GM19328 (cell line): ENCODE measurements around the gene TCTN3.
"Not testable (repeated sequence)": the region's sequence is repeated elsewhere in the genome, so short reads cannot be mapped to it uniquely, and the experiment has no call there.

Experiments
- ATAC-seq: cut with Tn5 transposase; IDR thresholded peaks from one replicate; pipeline ENCODE4 v1.9.1; 2021; ENCODE audit warnings: mild to moderate bottlenecking, moderate library complexity; ENCODE audit not compliant: unreplicated experiment

TCTN3 gene

DNA sequence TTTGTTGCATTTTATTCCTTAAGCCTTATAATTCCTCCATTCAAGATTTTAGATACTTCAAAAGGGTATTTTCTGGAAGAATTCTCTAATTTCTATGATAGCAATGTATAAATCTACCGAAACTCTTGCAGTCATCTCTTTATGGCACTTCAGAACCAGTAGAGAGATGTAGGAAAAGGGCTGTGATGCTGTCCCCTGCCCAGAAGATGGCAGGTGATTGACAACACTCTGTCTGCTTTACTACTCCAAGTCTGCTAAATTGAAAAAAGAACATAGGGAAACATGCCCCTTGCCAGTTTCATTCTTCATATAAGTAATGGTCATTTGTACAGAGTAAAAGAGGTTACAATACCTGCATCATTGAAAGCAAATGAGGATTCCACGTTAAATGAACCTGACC lies 5.1 kb downstream of the TCTN3 start:
- ATAC-seq = no peak

DNA sequence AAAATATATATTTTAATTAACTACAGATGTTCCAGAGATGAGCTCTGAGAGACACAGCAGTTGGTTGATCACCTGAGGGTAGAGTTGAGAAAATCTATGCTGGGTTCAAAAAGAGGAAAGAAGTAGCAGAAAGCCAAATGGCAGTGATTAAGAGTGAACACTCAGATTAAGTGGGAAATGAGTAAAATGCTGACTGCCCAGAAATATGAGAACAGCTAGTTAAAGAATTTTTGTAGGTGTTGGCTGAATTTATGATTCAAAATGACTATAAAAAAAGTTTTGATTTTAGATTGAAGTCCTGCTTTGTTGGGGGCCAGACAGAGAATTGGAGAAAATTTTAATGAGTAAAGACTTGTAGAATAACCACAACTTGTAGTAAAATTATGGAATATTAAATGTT lies 9.8 kb downstream of the TCTN3 start:
- ATAC-seq = no peak

DNA sequence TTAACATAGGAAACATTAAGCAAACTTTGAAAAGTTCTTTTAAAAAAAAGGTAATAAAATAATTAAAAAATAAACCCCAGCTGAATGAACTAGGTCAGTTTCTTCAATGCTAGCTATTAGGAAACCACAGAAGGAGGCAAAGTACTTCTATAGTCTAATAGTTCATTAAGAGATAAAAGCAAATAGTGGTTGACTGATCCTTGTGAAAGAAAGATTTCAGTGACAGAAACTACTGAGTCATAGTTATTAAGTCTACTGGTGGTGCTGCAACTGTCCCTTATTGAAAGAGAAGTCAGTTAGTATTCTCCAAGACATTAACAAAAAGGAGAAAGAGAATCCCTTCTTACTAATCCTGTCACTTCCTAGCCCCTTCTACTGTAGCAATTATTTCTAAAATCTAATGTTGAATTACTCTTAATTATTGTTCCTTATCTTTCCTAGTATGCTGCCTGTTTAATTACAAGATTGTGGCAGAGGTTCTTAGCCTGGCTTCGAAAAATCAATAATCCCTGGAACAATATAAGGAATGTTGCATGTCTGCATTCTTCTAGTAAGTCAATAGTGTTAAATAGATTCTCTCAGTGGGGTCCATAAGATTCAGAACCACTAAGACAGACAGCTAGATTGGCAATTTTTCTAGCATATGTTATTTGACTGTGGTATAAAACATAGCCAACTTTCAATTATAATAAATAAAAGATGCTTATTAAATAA lies 18.2 kb downstream of the TCTN3 start:
- no peak for ATAC-seq

DNA sequence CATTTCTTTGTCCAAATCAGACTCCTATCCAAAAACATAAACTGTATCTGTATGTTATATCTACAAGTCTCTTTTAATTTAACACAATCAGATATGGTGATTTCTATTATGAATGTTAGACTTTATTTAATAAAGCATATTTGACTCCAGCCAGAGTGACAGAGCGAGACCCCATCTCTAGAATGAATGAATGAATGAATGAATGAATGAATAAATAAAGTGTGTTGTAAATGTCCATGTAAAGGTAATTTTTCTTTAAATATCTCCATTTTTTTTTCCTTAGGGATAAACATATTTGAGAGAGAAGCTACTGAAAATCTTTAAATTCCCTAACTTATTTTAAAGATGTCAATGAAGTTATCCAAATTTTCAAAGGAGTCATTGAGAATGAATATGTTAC lies 19.1 kb downstream of the TCTN3 start:
- ATAC-seq = no peak

DNA sequence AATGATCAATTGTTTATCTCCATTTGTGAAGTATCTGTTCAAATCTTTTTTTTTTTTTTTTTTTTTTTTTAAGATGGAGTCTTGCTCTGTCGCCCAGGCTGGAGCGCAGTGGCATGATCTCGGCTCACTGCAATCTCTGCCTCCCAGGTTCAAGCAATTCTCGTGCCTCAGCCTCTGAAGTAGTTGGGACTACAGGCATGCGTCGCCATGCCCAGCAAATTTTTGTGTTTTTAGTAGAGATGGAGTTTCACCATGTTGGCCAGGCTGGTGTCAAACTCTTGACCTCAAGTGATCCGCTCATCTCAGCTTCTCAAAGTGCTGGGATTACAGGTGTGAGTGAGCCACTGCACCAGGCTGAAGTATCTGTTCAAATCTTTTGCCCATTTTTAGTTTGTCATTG lies 21.1 kb downstream of the TCTN3 start:
- ATAC-seq = not testable (repeated sequence)

DNA sequence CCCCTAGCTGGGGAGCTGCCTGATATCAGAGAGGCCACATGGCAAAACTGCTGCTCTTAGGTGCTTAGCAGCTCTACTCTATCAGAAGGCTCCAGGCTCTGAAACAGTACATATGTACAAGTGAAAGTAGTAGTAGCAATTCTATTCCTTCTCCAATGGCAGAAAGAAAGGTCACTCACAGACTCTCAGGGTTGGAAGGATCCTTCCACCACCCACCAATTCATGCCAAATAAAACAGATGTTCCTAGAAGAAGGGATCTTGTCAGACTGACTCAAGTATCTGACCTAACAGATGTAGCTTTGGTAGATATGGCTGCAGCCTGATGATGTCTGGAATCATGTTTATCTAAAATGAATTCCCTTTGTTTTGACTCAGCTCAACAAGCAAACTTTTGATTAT lies 29.2 kb downstream of the TCTN3 start:
- no peak for ATAC-seq

DNA sequence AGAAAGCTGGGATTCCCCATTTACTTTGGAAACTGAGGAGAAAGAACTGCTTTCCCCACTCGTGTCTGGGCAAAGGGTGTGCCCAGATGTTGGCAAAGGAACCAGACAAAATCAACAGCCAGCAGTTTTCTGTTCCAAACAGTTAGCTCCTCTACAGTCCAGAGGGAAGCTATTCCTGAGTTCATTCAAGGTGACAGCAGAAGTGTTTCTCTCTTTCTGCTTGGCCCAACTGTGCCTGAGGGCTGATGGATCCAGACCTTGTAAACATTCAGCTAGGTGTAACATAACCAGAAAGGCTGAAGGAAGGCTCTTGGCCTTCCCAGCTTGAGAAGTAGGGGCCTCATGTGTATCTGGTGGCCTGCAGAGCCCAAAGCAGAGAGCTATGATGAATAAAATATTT lies 30.2 kb downstream of the TCTN3 start:
- no peak for ATAC-seq

DNA sequence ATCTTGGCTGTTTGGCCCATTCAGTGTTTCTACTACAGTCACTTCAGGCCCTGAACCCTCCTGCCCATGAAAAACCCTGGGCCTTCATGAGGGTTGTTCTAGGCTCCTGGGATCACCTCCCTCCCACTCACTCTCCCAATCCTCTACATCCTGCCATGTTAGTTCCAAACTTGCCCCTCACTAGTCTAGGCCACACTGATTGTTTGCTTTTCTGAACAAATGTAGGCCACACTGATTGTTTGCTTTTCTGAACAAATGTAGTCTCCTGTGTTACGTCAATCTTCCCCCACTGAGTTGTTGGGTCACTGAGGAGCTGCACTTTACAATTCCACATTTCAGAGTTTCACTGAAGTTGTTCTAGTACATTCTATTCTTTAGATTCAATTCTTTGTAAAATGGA lies 31.9 kb downstream of the TCTN3 start:
- ATAC-seq = no peak

DNA sequence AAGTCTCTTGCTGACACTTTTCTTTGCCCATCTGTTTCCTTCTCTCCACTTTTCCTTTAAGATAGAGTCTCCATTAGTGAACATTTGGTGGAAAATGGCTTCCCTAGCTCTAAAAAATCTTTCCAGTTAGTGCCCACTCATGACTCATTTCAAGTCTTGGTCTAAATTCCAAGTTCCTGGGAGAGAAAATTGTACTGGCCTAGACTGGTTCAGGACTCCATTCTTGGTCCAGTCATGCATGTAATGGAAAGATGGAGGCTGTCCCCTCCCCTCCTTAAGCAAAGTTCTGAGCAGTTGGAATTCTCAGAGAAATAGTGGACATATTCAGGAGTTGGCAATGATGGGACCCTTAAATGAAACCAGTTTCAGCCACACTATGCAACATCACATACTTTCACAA lies 33.4 kb downstream of the TCTN3 start:
- ATAC-seq = no peak

DNA sequence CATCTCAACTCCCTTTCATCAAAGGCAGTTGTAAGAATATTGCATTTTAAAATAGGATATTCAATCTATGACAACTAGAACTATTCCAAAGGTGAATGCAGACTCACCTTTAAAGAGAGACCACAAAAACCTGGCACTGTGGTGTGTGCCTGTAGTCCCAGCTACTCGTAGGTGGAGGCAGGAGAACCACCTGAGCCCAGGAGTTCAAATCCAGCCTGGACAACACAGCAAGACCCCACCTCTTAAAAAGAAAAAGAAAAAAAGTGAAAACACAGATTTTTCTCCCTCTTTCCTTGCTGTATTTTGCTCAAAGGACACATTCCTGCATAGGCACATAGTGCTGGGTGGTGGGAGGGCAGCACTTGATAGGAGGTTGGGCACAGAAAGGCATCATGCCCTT lies 36.5 kb downstream of the TCTN3 start:
- ATAC-seq = no peak

DNA sequence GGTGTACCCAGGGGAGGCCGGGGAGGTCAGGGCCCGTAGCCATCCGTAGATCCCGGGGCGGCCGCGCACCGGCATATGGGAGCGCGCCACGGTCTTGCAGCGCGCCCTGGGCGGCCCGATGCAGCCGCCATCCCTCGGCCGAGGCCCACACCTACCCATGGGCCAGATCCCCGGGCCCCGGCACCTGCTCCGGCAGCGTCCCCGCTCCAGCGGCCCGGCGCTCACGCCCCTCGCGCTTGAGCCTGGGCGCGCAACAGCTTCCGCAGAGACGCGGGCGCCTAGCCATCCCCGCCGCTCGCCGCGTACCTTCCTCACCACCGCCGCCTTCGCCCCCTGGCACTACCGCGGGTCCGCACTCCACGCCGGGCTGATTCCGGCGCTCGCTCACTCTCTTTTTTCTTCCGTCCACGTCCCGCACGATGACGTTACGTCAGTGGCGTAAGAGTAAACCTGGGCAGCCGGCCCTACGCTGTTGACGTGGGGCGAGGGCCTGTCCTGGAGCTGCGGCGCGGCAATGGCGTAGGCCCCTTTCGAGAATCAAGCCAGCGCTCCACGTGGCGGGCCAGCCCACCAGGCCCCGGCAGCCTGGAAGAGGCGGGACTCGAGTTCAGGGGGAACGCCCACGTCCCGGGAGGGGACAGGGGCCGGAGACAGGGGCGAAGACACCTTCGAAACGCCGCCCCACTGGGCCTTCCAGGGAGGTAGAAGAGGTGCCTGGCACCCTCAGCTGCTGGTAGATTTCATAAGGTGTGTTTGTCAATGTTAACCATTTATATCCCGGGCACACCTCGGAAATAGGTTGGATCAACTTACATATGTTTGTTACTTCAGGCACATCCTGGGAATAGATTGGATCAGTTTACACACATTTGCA lies 37.2 kb downstream of the TCTN3 start, which contains the start of gene ALDH18A1:
Gene ALDH18A1 (minus strand): TSS at position 421 of the 874 bp plus-strand sequence. CDS start 3,334 bp downstream, outside the sequence.
- ATAC-seq = peak; percentile 78

DNA sequence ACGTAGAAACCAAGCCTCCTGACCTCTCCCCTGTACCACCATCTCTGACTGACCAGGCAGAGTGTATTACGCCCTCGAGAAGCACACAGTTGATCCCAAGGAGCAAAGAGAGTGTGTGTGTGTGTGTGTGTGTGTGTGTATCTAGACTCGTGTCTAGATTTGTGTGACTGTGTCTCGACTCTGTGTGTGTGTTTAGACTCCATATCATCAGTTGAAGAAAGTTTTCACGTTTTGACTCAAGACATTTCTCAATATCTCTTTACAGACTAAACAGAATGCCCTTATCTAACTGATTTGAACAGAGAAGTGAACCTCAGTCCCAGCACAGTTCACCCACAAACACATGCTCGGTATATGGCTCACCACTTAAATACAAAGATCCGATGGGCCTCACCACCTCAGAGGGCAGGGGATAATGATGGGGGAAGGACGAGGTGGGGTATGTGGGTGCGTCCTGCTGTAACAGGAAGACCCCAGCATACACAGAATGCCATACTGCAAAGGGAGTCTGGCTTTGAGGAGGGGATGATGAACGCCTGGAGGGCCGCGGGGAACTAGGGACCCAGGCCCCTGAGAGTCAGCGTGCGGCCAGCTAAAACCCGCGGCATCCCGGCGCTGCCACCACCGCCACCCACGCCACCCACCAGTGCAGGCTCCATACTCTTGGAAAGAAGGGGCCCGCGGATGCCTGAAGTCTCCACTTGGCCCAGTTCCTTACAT lies 38.0 kb downstream of the TCTN3 start:
- peak; percentile 7 for ATAC-seq

DNA sequence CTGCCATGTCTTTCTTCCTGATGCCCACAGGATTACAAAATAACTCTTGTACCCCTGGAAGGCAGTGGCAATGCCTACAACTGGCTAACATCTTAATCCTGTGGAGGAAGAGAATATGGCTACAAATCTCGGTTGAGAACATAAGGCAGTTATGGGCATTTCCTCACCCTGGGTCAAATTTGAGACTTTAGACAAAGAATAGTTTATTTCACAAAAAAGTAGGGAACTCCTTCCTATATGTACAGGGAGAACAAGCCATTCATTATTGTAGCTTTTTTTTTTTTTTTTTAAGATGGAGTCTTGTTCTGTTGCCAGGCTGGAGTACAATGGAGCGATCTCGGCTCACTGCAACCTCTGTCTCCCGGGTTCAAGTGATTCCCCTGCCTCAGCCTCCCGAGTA lies 39.8 kb downstream of the TCTN3 start:
- ATAC-seq = no peak

DNA sequence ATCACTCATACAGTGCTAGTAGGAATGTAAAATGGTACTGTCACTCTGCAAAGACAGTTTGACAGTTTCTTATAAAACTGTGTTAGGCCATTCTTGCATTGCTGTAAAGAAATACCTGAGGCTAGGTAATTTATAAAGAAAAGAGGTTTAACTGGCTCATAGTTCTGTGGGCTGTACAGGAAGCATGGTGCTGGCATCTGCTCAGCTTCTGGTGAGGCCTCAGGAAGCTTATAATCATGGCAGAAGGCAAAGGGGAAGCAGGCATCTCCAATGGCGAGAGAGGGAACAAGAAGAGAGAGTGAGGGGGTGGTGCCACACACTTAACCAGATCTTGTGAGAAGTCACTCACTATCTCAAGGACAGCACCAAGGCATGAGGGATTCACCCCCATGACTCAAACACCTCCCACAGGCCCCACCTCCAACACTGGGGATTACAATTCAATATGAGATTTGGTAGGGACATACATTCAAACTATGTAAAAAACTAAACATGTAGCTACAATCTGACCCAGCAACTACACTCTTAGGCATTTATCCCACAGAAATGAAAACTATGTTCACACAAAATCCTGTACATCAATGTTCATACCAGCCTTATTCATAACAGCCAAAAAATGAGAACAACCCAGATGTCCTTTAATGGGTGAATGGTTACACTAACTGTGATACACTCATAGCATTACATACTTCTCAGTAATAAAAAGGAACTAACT lies 42.2 kb downstream of the TCTN3 start:
- no peak for ATAC-seq

DNA sequence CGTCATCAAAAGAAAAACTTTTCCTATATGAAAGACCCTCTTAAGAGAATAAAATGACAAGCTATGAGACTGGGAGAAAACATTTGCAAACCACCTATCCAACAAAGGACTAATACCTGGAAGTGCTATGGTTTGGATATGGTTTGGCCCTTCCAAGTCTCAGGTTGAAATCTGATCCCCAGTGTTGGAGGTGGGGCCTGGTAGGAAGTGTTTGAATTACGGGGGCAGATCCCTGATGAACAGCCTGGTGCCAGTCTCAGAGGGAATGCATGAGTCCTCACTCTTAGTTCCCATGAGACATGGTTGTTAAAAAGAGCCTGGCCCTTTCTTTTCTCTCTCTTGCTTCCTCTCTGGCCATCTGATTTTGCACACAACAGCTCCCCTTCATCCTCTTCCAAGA lies 43.5 kb downstream of the TCTN3 start:
- no peak for ATAC-seq

DNA sequence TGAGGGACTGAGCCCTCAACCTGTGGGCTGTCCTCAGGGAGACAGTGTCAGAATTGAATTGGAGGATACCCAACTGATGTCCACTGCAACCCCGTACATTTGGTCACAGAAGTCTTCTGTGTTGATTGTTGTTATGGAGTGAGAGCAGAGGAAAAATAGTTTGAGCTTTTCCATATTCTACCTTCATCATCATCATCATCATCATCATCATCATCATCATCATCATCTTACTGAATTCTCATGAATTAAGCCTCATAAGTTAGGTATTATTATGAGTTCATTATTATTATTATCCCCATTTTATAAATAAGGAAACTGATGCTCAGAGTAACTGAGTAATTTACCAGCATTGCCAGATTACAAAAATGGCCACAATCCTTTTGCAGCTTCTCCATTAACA lies 45.6 kb downstream of the TCTN3 start:
- no peak for ATAC-seq

DNA sequence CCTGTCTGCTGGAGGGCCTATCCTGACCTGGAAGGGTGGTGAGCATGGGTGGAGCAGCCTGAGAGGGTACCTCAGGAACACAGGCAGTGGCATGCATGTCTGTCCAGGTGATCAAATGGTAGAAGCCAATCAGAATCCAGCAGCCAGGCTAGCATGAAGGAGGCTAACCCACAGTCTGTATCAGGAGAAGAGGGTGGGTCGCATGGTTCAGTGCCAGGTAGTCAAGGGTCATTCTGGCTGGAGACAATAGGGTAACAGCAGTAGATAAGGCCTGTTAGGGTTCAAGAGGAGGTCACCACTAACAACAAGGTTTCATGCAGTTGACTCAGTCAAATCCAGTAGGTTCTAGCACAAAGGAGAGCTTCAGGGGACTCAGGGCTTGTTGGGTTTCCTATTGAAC lies 47.6 kb downstream of the TCTN3 start:
- no peak for ATAC-seq

DNA sequence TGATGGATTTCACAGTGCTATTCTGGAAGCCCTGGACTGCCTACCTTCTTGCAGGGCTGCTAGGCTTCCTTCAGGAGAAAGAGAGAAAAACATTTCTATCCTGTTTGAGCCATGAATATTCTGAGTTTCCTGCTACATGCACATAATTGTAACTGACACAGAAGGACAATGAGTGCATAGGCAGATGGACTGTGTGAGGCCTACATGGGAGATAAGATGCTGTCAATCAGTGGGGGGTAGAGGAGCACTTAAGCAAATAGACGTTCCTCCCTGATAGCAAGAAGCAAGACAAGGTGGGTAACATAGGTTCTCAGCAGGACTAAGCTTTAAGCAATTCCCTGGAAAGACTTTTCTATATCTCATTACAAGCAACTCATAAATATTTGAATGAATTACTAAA lies 48.8 kb downstream of the TCTN3 start:
- ATAC-seq = no peak

DNA sequence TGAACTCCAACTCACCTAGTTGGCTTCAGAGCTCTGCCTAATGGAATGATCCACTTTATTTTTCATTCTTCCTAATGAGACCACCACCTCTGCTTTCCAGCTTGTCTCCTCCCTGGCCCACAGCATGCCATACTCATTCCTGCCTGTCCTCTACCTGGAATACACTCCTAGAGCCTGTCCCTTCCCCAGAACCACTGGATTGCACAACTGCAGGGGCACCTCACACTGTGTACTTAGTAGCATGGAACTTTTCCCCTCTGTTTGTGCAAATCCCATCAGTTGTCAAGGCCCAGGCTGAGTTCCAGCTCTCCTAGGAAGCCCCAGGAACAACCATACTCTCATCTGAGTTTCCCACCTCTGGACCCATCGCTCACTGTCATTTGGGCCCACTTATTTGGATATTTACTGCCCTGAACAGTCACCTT lies 52.8 kb downstream of the TCTN3 start:
- no peak for ATAC-seq

DNA sequence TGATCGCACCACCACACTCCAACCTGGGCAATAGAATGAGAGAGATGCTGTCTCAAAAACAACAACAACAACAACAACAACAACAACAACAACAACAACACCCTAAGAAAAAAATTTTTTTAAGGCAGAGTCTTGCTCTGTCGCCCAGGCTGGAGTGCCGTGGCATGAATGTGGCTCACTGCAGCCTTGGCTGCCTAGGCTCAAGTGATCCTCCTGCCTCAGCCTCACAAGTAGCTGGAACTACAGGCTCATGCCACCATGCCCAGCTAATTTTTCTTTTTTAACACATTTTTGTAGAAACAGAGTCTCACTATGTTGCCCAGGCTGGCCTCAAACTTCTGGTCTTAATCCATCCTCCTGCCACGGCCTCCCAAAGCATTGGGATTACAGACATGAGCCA lies 55.8 kb downstream of the TCTN3 start:
- ATAC-seq = no peak

DNA sequence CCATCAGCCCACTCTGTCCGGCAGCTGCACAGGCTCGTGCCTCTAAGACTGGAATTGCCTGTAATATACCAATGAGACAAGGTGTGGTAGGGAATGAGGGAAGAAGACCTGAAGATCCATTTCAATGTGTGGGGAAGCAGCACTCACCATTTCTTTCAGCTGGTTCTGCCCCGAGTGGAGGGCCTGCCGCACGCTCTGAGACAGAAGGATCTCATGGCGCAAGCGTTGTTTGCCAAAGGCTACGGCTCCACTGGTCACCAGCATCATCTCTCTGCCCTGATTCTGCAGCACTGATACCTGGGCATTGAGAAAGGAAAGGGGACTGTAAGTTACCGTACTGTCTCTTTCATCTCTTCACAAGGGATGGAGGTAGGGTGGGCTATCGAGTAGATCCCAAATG lies 56.6 kb downstream of the TCTN3 start:
- ATAC-seq = no peak
